SH-SY5Y (cell line): Measurements from ENCODE around the gene ADGRA3.

Source experiments
- GATA2 ChIP-seq: IDR thresholded peaks from 2 replicates; pipeline ENCODE4 v1.6.1; 2011; ENCODE audit warnings: mild to moderate bottlenecking, low read depth, low read length
- GATA3 ChIP-seq: IDR thresholded peaks from 2 replicates; pipeline ENCODE4 v1.6.1; 2011; ENCODE audit warnings: low read depth, mild to moderate bottlenecking, low read length, moderate library complexity

DNA sequence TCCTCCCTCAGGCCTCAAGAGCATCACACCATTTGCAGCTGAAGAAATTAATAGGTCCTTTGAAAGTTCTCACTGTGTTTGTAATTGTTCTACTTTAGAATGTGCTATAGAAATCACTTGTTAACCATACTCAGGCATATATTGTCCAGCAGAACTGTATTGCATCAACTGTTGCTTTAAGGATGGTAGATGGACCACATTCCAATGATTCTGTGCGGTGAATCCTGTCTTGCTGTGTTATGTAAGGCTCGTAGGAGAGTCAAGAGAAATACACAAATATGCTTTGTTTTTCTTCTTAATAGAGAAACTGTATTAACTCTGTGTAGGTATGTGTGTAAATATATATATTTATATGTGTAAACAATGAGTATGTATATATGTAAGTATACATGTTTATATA lies 6.3 kb upstream of the ADGRA3 start:
- TF ChIP-seq GATA2 (no peak), GATA3 (no peak)
